ENCODE data around the gene PRR33.
"Not testable (repeated sequence)": the region's sequence is repeated elsewhere in the genome, so short reads cannot be mapped to it uniquely, and the experiment has no call there.

Gene PRR33

GRCh38 chr11:1888811-1889210 lies 2.9 kb downstream of the PRR33 start:
- no peak for DNase-seq

- DNase-seq, result no peak
Observed at GRCh38 chr11:1888347-1888753, 3.3 kb downstream of the PRR33 start.

DNA sequence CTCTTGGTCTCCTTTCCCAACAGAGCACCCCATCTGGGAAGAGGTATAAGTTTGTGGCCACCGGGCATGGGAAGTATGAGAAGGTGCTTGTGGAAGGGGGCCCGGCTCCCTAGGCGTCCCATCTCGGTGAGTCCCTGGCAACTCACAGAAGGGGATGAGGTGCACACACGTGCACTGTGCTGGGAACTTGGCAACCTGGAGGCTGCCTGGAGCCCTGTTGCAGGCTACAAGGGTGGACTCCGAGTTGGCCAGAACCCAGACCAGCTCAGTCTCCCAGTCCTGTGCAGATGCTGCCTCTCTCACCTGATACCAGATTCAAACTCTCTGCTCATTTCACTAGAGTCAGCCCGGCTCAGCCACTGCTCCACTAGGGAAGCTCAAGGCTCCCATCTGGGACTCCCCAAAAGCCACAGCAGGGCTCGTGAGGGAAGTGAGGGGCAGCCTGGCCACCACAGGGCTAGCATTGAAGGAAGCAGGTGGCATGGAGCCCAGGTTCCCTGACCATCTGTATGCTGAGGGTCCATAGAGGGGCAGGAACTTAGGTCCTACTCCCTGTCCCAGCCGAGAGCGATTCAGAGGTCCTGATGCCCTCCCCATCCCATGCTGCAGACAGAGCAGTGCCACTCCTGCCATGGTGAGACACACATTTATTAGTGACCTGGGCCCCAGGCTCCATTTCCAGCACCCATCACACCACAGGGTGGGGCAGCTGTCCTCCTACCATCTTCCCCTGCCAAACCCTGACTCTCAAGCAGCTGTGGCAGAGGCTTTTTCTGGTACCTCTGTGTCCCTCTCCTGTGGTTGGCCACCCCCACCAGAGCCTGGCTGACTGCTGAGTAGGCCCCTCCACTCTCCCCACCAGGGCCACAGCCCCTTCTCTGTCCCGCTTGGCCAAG lies 4.0 kb downstream of the PRR33 start:
- DNase-seq, result no peak

DNA sequence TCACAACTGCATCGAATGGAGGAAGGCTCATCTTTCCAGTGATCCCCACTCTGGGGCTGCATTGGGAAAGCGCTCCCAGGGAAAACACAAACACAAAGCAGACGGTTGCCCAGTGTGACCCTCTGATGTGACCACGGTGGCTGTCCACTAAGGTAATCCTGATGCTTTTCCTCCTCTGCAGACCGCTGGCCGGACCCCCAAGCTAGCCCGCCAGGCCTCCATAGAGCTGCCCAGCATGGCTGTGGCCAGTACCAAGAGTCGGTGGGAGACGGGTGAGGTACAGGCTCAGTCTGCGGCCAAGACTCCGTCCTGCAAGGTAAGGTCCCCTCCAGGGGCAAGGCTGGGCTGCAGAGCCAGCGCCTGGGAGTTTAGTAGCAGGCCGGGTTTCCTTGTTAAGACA lies 5.1 kb downstream of the PRR33 start:
- not testable (repeated sequence) for DNase-seq

DNA sequence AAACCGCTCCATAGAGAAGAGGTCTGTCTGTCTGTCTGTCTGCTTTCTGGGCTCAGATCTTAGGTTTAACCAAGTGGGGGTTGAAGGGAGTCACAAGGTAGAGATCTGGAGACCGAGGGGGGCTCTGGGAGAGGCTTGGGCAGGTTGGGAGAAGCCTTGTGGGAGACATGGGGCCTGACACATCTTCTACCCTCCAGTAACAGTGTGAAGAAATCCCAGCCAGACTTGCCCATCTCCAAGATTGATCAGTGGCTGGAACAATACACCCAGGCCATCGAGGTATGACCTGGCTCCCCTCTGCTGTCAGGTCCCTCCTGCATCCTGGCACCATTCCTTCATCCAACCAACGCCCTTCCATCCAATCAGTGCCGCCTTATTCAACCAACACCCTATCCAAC lies 7.4 kb downstream of the PRR33 start:
- DNase-seq, result no peak

DNA sequence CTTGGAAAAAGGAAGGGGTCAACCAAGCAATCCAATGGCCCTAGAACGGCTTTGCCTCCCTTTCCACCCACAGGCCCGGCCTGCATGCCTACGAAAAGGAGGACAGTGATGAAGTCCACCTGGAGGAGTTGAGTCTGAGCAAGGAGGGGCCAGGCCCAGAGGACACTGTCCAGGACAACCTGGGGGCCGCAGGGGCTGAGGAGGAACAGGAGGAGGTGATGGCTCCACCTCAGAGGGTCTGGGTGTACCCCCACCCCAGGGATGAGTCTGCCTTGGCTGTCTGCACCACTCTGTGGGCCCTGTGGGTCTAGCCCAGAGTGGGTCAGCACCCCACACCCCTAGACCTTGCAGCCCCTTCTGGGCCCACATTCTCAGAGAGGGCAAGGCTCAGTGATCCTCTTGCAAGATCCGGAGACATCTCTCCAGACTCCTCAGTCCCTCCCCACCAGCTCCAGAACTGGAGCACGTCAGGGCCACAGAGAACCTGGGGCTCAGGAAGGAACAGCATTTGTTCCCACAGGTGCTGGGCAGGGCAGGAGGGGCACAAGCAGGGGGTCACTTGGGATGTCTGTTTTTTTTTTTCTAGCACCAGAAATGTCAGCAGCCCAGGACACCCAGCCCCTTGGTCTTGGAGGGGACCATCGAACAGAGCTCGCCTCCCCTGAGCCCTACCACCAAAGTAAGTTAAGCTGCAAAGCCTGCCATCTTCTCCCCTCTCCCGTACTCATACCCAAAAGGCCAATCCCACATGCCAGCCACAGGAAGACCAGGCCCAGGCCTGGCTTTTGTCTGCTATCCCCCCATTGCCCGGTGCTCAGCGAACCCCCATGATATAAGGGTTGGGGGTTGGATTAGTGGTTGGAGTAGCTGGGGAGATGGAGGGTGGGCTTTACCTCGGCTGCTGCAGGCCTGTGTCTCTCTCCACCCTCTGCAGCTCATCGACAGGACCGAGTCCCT lies 8.1 kb downstream of the PRR33 start:
- no peak for DNase-seq

GRCh38 chr11:1882265-1883238 lies 9.1 kb downstream of the PRR33 start:
- DNase-seq, result peak; percentile 65

- DNase-seq, result no peak
Observed at GRCh38 chr11:1881442-1882264, 10.0 kb downstream of the PRR33 start.

DNA sequence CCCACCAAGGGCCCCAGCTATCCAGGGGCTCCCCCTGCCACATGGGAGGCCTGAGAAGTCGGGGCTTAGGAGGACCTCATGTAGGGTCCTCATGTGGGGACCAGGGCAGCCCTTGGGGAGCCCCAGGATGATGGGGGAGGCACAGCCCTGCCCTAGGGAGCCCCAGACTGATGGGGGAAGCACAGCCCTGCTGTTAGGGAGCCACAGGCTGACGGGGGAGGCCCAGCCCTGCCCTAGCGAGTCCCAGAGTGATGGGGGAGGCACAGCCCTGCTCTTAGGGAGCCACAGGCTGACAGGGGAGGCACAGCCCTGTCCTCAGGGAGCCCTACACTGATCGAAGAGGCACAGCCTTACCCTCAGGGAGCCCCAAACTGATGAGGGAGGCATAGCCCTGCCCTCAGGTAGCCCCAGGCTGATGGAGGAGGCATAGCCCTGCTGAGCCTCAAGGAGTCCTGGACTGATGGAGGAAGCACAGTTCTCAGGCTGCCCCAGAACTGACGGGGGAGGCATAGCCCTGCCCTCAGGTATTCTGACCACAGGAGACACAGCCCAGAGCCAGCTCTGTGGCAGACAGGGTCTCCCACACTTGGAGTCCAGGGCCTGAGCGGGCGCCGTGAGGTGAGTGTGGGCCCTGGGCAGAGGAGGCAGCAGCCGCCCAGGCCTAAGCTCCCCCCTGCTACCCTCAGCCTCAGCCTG lies 10.8 kb downstream of the PRR33 start:
- DNase-seq, result no peak

GRCh38 chr11:1879941-1880720 lies 11.6 kb downstream of the PRR33 start:
- no peak for DNase-seq

DNA sequence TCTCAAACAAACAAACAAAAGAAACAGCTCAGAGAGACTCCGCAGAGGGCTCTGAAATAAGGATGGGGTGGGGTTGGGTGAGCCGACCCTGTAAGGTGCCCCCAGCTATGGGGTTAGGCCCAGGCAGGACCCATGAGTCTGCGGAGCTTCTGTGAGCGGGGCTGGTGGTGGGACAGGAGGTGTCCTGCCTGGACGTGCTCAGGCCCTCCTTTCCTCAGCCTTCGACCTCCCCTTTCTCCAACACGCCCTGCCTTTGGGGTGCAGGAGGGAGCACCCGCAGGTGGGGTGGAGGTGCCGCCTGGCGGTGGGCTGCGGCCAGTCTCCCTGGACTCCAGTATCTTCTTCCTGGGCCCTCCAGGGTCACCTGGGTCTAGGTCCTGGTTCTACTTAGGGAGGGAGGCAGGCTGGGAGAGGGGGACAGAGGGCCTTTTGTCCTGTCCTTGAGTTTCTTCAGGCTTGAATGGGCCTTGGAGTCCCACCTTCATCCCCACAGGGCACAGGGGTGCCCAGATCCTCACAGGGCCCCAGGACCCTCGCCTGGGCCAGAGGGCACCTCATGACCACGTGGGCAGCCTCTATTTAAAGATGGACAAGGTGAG lies 12.3 kb downstream of the PRR33 start:
- DNase-seq, result no peak

GRCh38 chr11:1878137-1879031 lies 13.3 kb downstream of the PRR33 start:
- DNase-seq, result no peak

GRCh38 chr11:1877211-1878136 lies 14.2 kb downstream of the PRR33 start:
- DNase-seq, result no peak

DNA sequence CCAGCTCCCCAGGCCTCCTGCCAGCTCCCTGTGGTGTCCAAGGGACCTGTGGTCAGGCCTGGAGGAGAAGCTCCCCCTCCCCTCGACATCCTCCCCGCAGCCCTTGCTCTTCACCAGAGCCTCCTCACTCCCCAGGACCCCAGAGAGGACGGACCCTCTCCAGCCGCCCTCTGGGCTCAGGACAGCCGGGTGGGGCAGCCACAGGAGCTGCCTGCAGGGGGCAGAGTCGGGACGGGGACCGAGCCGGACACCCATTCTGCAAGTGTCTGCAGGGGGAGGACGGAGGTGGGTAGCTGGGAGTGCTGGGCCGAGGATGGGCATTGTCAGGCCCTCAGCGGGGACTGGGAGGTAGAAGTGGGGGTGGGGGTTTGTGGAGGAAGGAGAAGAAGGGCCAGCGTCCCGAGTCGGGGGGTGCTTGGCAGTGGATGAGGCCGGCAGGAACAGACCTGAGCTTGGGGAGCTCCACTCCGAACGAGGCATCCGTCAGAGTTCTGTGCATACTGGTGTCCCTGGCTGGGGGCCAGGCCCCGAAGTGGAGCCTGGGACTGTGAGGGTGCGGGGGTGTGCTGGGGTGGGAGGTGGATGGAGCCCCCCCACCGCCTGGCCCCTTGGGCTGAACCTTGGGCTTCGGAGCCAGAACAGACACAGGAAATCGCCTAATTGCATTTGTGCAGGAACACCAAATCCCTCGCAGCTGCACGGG lies 15.2 kb downstream of the PRR33 start:
- no peak for DNase-seq

GRCh38 chr11:1875851-1876301 lies 15.8 kb downstream of the PRR33 start:
- not testable (repeated sequence) for DNase-seq

GRCh38 chr11:1875093-1875850 lies 16.4 kb downstream of the PRR33 start:
- DNase-seq, result no peak
